ENCODE data around the gene LRRC47.

LRRC47 gene

GRCh38 chr1:3746389-3746829 lies 49.9 kb downstream of the LRRC47 start:
- DNase-seq, result peak; percentile 29

DNA sequence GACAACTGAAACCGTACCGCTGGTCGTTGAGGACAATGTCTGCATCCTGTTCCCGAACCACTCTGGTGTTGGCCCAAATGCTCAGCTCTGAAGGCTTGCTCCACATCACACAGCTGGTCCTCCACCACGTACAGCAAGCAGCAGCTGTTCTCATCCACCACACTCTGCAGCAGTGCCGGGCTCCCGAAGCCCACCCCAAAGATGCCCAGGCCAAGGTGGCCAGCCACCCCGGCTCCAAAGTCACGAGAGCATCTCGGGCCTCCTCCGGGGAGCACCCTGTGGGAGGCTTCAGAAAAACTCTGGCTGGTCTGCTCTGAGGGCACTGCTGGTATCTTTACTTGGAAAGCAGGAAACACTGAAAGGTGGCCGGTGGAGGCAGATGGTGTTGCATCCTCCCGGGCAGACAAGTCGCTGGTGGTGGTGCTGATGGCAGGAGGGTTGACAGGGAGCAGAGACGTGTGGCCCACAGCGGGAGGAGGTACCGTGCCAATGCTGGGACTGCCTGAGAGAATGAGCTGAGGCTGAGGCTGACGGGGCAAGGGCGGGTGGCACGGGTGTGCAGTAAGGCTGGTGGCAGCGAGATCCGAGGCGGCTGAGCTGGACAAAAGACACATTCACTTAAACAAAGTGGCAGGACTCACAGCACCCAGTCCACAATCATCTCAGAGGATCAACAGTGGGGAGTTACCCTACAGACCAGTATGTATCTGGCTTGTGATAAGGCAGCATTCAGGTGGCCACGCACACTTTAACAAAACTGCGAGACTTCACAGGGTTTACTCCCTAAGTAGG lies 50.5 kb downstream of the LRRC47 start:
- no peak for DNase-seq

GRCh38 chr1:3745071-3745470 lies 51.2 kb downstream of the LRRC47 start:
- DNase-seq, result no peak

DNA sequence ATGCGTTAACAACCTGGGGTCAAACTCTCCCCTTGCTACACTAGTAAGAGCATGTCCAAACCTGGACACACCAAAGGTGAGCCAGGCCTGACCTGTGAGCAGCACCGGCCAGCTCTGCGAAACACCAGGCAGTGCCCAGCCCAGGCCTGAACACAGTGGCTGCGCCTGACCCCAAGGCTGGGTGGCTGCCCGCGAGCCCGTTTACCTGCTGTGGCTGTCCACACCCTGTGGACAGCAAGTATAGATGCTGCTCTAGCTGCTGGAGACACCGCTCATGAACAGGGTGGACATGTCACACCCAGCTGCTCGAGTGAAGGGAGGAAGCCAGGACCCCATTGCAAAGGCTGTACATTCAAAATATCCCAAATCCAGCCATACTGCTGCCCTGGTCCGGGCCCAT lies 51.7 kb downstream of the LRRC47 start:
- DNase-seq, result no peak

- no peak for DNase-seq
Measured at GRCh38 chr1:3743826-3744225, 52.5 kb downstream of the LRRC47 start.

DNA sequence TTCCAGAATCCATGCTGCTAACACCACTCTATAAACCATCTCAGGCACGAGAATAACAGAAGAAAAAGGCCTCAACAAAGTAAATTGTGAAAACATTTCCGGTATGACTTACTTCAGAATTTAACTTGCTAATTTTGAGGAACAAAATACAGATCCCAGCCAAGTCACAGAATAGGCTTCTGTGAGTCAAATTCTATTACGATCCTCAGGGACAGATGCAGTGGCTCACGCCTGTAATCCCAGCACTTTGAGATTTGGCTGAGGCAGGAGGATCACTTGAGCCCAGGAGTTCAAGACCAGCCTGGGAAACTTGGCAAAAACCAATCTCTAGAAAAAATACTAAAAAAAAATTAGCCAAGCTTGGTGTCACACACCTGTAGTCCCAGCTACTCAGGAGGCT lies 52.9 kb downstream of the LRRC47 start:
- DNase-seq, result no peak

GRCh38 chr1:3742439-3743298 lies 53.6 kb downstream of the LRRC47 start:
- no peak for DNase-seq

DNA sequence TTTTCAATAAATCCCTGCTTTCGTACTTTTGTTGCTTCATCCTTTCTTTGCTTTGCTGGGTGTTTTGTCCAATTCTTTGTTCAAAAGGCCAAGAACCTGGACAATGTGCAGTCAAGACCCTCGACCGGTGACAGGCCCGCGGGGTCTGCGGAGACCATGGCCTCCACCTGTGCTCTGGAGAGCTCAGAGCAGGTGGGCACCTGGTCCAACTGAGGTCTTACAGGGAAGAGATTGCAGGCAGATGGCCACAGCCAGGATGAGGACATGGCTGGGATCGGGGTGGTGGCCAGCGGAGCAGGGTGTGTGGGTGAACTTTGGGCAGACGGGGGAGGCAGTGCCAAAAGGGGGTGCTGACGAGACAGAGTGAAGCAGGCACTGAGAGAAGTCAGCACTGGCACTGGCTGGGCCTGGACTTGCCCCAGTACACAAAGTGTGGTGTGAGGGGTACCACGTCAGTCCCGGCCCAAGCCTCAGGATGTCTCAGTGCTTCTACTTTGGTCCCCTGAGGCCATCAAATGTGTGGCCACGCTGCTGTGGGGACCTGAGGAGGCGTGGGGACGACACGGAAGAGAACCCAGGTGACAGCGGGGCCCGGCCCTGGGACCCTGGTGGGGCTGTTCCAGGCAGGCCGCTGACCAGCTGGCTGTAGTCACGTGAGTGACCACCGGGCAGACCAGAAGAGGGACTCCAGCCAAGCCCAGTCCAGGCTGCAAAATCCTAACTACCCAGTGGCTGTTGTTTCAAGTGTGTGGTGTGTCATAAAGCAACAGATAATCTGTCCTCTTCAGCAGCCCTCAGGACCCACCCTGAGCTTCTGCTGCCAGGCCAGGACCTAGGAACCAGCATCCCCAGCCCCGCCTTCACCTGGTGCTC lies 54.5 kb downstream of the LRRC47 start:
- no peak for DNase-seq

- DNase-seq, result no peak
Measured at GRCh38 chr1:3740752-3741151, 55.5 kb downstream of the LRRC47 start.

- no peak for DNase-seq
Measured at GRCh38 chr1:3740042-3740441, 56.3 kb downstream of the LRRC47 start.

DNA sequence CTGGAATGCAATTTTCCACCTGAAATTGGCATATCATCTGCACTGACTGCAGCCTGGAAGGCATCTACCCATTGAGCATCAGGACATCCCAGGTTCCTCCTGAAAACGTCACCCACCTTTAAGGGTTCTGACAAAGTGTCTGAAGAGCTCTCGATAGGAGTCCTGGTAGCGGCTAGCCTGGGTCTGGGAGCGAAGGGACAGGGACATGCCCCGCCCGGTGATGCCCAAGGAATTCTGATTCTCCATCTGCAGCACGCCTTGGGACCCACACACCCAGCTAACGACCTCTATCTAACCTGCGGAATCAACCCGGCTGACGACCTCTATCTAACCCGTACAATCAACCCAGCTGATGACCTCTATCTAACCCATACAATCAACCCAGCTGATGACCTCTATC lies 57.4 kb downstream of the LRRC47 start:
- DNase-seq, result no peak

GRCh38 chr1:3736708-3737107 lies 59.6 kb downstream of the LRRC47 start:
- no peak for DNase-seq

DNA sequence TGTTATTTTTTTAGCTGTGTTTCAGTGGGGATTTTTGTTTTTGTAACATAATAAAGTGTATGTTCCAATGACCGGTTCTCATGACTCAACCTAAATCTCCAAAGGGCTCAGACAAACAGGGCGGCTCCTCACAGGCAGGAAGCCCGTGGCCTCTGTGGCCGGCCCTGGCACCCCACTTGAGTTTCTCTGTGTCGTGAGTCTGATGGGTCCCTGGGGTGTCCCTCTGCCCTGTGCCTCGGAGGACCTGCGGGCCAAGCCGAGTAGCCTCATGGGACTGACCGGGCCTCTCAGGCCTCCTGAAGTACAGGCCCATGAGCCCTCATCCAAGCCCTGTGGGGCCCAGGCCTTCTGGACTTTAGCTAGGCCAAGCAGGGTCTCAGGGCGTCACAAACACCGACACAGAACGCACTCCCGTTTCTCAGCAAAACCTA lies 60.2 kb downstream of the LRRC47 start:
- DNase-seq, result no peak

DNA sequence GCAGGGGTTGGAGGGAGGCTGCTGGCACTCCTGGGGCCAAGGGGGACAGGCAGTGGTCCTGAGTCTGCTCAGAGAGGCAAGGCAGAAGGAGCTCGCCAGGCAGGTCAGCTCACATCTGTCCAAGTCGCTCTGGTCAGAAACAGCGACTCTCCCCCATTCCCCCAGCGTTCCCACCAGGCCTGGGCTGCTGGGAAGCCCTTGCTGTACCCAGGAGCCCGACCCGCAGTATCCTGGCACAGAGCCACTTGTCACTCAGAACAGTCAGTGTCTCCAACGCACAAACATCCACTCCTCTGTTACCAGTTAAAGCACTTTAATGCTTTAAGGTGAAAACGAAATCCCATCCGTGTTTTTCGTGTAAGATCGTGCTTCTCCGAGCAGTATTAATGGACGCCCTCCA lies 60.6 kb downstream of the LRRC47 start:
- no peak for DNase-seq

- DNase-seq, result no peak
Measured at GRCh38 chr1:3735027-3735681, 61.1 kb downstream of the LRRC47 start.

GRCh38 chr1:3734602-3735001 lies 61.7 kb downstream of the LRRC47 start:
- no peak for DNase-seq

- no peak for DNase-seq
Measured at GRCh38 chr1:3733883-3734589, 62.3 kb downstream of the LRRC47 start.

GRCh38 chr1:3733094-3733882 lies 63.0 kb downstream of the LRRC47 start:
- no peak for DNase-seq

- DNase-seq, result no peak
Measured at GRCh38 chr1:3732434-3733093, 63.7 kb downstream of the LRRC47 start.

All from DMS53 (cell line).